ENCODE data around the gene KRTAP5-7. TPM values are rescaled to one million over a fixed set of nuclear protein-coding genes. Genes with fewer than 3 reads are reported as not detected.

The KRTAP5-7 gene
- total RNA-seq = not detected in 2 replicates

GRCh38 chr11:71526796-71527575 is at the start of gene KRTAP5-7:
TSS of gene KRTAP5-7 (plus strand) at chr11:71527267. CDS start at chr11:71527301, 34 bp downstream.

GRCh38 chr11:71537977-71538665 is 11.1 kb downstream of the KRTAP5-7 start, which contains the start of gene KRTAP5-8:
TSS of gene KRTAP5-8 (plus strand) at chr11:71538025. CDS start at chr11:71538056, 31 bp downstream.

GRCh38 chr11:71548120-71548519 is 21.1 kb downstream of the KRTAP5-7 start, which contains the start of gene KRTAP5-9:
TSS of gene KRTAP5-9 (plus strand) at chr11:71548420. CDS start at chr11:71548658, 238 bp downstream.

GRCh38 chr11:71565263-71565662 is 38.2 kb downstream of the KRTAP5-7 start, which contains the start of gene KRTAP5-10:
TSS of gene KRTAP5-10 (plus strand) at chr11:71565563. CDS start at chr11:71565588, 25 bp downstream.

Other genes starting within 250 kb of the KRTAP5-7 start
- gene DHCR7, start 78.9 kb upstream of the KRTAP5-7 start, total RNA-seq = 28.4 and 29.9 TPM in 2 replicates
- gene NADSYN1, start 74.1 kb upstream of the KRTAP5-7 start, total RNA-seq = 74.8 and 137 TPM in 2 replicates
- not detected in 2 replicates for gene KRTAP5-8, start 10.8 kb downstream of the KRTAP5-7 start, total RNA-seq
- not detected in 2 replicates for gene KRTAP5-9, start 21.2 kb downstream of the KRTAP5-7 start, total RNA-seq
- gene KRTAP5-10, start 38.3 kb downstream of the KRTAP5-7 start, total RNA-seq = not detected in 2 replicates
- gene KRTAP5-11, start 55.6 kb downstream of the KRTAP5-7 start, total RNA-seq = not detected in 2 replicates

All from regular cardiac myocyte (primary cell).